AG20443 (cell line): ENCODE data around the gene GRAMD1B.
A peak's percentile ranks its signal among the peaks of the same experiment; 100 is the strongest.

Experiments used
- DNase-seq: peaks from one replicate; pipeline ENCODE4 v3.0.0; 2012; ENCODE audit warnings: low spot score, mixed read lengths

The GRAMD1B gene

GRCh38 chr11:123475469-123475868, 45.4 kb downstream of the GRAMD1B start:
- peak; percentile 18 for DNase-seq

GRCh38 chr11:123477205-123477907, 47.3 kb downstream of the GRAMD1B start:
- DNase-seq, result no peak

GRCh38 chr11:123478352-123478987, 48.4 kb downstream of the GRAMD1B start:
- peak; percentile 89 for DNase-seq

- no peak for DNase-seq
Observed at GRCh38 chr11:123479048-123479837, 49.2 kb downstream of the GRAMD1B start.

GRCh38 chr11:123480290-123480815, 50.3 kb downstream of the GRAMD1B start:
- DNase-seq, result no peak

- DNase-seq, result no peak
Observed at GRCh38 chr11:123480882-123481281, 50.8 kb downstream of the GRAMD1B start.

GRCh38 chr11:123481640-123482039, 51.6 kb downstream of the GRAMD1B start:
- DNase-seq, result no peak

- DNase-seq, result no peak
Observed at GRCh38 chr11:123482218-123482617, 52.1 kb downstream of the GRAMD1B start.

GRCh38 chr11:123483058-123483457, 53.0 kb downstream of the GRAMD1B start:
- DNase-seq, result peak; percentile 26

- no peak for DNase-seq
Observed at GRCh38 chr11:123483466-123483865, 53.4 kb downstream of the GRAMD1B start.

- no peak for DNase-seq
Observed at GRCh38 chr11:123484448-123484847, 54.4 kb downstream of the GRAMD1B start.

- no peak for DNase-seq
Observed at GRCh38 chr11:123487157-123487744, 57.2 kb downstream of the GRAMD1B start.

GRCh38 chr11:123490527-123490926, 60.5 kb downstream of the GRAMD1B start:
- DNase-seq, result no peak

- no peak for DNase-seq
Observed at GRCh38 chr11:123491241-123491640, 61.2 kb downstream of the GRAMD1B start.

GRCh38 chr11:123493349-123494063, 63.4 kb downstream of the GRAMD1B start:
- no peak for DNase-seq

GRCh38 chr11:123494195-123495050, 64.4 kb downstream of the GRAMD1B start:
- DNase-seq, result peak; percentile 55

GRCh38 chr11:123504401-123504800, 74.3 kb downstream of the GRAMD1B start:
- no peak for DNase-seq

- no peak for DNase-seq
Observed at GRCh38 chr11:123505546-123506299, 75.7 kb downstream of the GRAMD1B start.

GRCh38 chr11:123507043-123507442, 77.0 kb downstream of the GRAMD1B start:
- DNase-seq, result no peak
